Smooth muscle cell (in vitro differentiated cells): ENCODE results near the gene COMP. TPM values are rescaled to one million over a fixed set of nuclear protein-coding genes. Genes with fewer than 3 reads are reported as not detected.

Source experiments
- DNase-seq: peaks from one replicate; lab custom pipeline; 2025; ENCODE audit not compliant: unreplicated experiment; lab: John Stamatoyannopoulos, UW
- H2AFZ ChIP-seq: fragments of 200-600 bp; sonication (generic); 2 replicates; pipeline ENCODE4 v1.6.0; 2016; ENCODE audit warnings: antibody characterized with exemption, low read depth, mild to moderate bottlenecking
- H3F3A ChIP-seq: fragments of 200-600 bp; sonication (generic); 2 replicates; pipeline ENCODE4 v1.6.0; 2017; ENCODE audit warnings: antibody characterized with exemption, low read depth
- H3K27ac ChIP-seq: fragments of 200-600 bp; sonication (generic); 2 replicates; pipeline ENCODE4 v1.5.1; 2016; ENCODE audit warnings: low read depth, mild to moderate bottlenecking
- H3K27me3 ChIP-seq: fragments of 200-600 bp; sonication (generic); 2 replicates; pipeline ENCODE4 v1.6.1; 2016; ENCODE audit warnings: low read depth, mild to moderate bottlenecking
- H3K36me3 ChIP-seq: fragments of 200-600 bp; sonication (generic); 2 replicates; pipeline ENCODE4 v1.5.1; 2016; ENCODE audit warnings: low read depth
- H3K4me1 ChIP-seq: fragments of 200-600 bp; sonication (generic); 2 replicates; pipeline ENCODE4 v1.5.1; 2016; ENCODE audit warnings: low read depth
- H3K4me2 ChIP-seq: fragments of 200-600 bp; sonication (generic); 2 replicates; pipeline ENCODE4 v1.6.0; 2016; ENCODE audit warnings: mild to moderate bottlenecking
- H3K4me3 ChIP-seq: fragments of 200-600 bp; sonication (generic); 2 replicates; pipeline ENCODE4 v1.5.1; 2016; ENCODE audit warnings: mild to moderate bottlenecking
- H3K79me2 ChIP-seq: fragments of 200-600 bp; sonication (generic); 2 replicates; pipeline ENCODE4 v1.6.0; 2016; ENCODE audit warnings: low read depth, mild to moderate bottlenecking
- H3K9ac ChIP-seq: fragments of 200-600 bp; sonication (generic); 2 replicates; pipeline ENCODE4 v1.6.0; 2016; ENCODE audit warnings: low read depth
- H3K9me3 ChIP-seq: fragments of 200-600 bp; sonication (generic); replicated peaks from 2 replicates; pipeline ENCODE4 v1.5.1; 2016; ENCODE audit warnings: low read depth
- H4K20me1 ChIP-seq: fragments of 200-600 bp; sonication (generic); 2 replicates; pipeline ENCODE4 v1.6.0; 2016; ENCODE audit warnings: low read depth
- CTCF ChIP-seq: fragments of 200-600 bp; sonication (generic); IDR thresholded peaks from 2 replicates; pipeline ENCODE4 v1.5.1; 2017; ENCODE audit warnings: borderline replicate concordance, mild to moderate bottlenecking, antibody characterized with exemption; ENCODE audit not compliant: insufficient read depth, poor library complexity, severe bottlenecking
- WGBS: methylation state at CpG from one replicate; pipeline ENCODE4 v1.1.7; 2016; ENCODE audit warnings: low lambda C conversion rate; 5-methylcytosine and 5-hydroxymethylcytosine counted together
- polyA plus RNA-seq: library from polyadenylated mRNA; unstranded; fragments of >200 nt; fragmentation: Nextera tagmentation; extraction: Ambion mirVana; gene quantifications from 2 replicates; pipeline ENCODE4 v1.2.1, GENCODE V29; 2016
- total RNA-seq: library from RNA; depleted of rRNA; stranded (reverse); fragments of >200 nt; gene quantifications from 2 replicates; pipeline ENCODE4 v1.2.3, GENCODE V29; 2014

The COMP gene
- total RNA-seq (196 and 236 TPM in 2 replicates), polyA plus RNA-seq (627 and 901 TPM in 2 replicates)

- no peak for DNase-seq
- Histone ChIP-seq H3K36me3 (no peaks in the 10 kb centered on the region), H3K4me2 (peak within 1 kb of the TSS; percentile 84), H3K9me3 (no peaks in the 10 kb centered on the region), H3F3A (no peaks in the 10 kb centered on the region), H4K20me1 (peaks cover 17% of the 10 kb centered on the region), H3K27me3 (peaks cover 66% of the 10 kb centered on the region), H3K27ac (no peak within 1 kb of the TSS), H3K4me1 (peaks cover 5% of the 10 kb centered on the region), H2AFZ (peak within 1 kb of the TSS; percentile 11), H3K79me2 (no peaks in the 10 kb centered on the region), H3K4me3 (peak within 1 kb of the TSS; percentile 45), H3K9ac (no peak within 1 kb of the TSS)
- 15% methylated on average over 47 of the region's 61 CpGs for WGBS
- no peak for TF ChIP-seq CTCF
These were observed at the start of gene COMP for GRCh38 chr19:18790566-18791314. Gene COMP, minus strand, starts transcription at chr19:18791305. Its CDS starts 36 bp downstream, at chr19:18791269.

DNA sequence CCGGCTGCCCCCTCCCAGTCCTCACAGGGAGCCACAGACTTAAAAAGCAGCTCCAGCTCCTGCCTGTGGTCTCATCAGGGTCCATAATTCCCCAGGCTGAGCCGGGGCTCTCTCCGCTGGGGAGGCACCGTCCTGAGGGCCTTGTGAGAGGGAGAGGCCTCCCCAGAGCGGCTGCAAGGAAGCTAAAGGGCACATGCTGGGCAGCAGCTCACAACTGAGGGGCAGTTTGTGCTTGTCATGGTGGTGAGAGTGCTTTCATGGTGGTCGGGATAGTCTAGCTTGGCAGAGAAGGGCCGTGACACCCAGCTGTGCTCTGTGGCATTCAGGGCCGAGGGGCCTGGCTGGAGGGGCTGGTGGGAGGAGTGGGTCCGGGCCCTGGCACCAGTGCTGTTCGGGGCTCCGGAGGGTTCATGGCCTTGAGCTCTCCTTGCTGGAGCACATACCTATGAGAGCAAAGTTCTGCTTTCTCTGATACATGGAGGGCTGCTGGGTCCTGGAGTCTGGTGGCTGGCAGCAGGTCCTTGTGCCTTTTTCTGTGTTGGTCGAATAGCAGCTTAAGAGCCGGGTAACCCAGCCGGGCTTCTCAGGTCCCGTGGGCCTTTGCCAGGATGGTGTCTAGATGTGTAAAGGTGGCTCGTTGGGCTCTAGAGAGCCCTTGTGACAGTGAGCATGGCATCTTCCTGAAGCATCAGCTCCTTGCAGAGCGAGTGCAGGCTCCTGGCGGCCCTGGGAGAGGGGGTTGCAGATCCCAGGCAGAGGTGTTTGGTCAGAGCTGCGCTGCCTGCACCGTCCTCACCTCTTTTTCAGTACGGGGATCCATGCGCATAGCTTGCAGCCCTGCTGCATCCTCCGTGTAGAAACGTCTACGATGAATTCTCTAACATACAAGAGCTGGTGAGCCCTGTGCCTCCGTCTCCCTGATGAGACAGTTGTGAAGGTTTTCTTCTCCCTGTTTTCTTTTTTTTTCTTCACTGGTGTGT, 49.5 kb upstream of the COMP start:
- Histone ChIP-seq H3K27me3 (no peaks in the 10 kb centered on the region), H3K4me3 (no peak overlapping the region), H3K79me2 (peaks cover 99% of the 10 kb centered on the region), H3K9ac (no peak overlapping the region), H3K36me3 (no peaks in the 10 kb centered on the region), H4K20me1 (peaks cover 100% of the 10 kb centered on the region), H2AFZ (no peak overlapping the region), H3K27ac (no peak overlapping the region), H3K4me2 (no peak overlapping the region), H3K4me1 (no peaks in the 10 kb centered on the region), H3K9me3 (no peaks in the 10 kb centered on the region), H3F3A (no peaks in the 10 kb centered on the region)
- TF ChIP-seq CTCF: no peak
- 92% methylated on average over 26 of the region's 26 CpGs for WGBS
- DNase-seq: no peak

GRCh38 chr19:18839465-18840287, 48.6 kb upstream of the COMP start:
- H4K20me1 ChIP-seq: peaks cover 100% of the 10 kb centered on the region
- peaks cover 99% of the 10 kb centered on the region for H3K79me2 ChIP-seq
- no peaks in the 10 kb centered on the region for H3K27me3 ChIP-seq
- no peaks in the 10 kb centered on the region for H3F3A ChIP-seq
- no peak for DNase-seq
- no peak overlapping the region for H3K4me2 ChIP-seq
- 91% methylated on average over 14 of the region's 15 CpGs for WGBS
- TF ChIP-seq CTCF: no peak
- H3K9me3 ChIP-seq: no peaks in the 10 kb centered on the region
- no peak overlapping the region for H3K27ac ChIP-seq
- H3K9ac ChIP-seq: no peak overlapping the region
- no peak overlapping the region for H2AFZ ChIP-seq
- H3K4me3 ChIP-seq: no peak overlapping the region
- H3K36me3 ChIP-seq: no peaks in the 10 kb centered on the region
- H3K4me1 ChIP-seq: peaks cover 3% of the 10 kb centered on the region
